ENCODE results near the gene RAI1.
A peak's percentile ranks its signal among the peaks of the same experiment; 100 is the strongest.

Gene RAI1

GRCh38 chr17:17692353-17693252, 11.3 kb downstream of the RAI1 start:
- H3K4me3 ChIP-seq (ENCODE audit: low read length) = peak overlapping the region; percentile 75
- H2AFZ ChIP-seq (ENCODE audit: low read depth, low read length) = no peak overlapping the region
- no peaks in the 10 kb centered on the region for H3K27me3 ChIP-seq (ENCODE audit: insufficient read depth, low read length)
- H3K4me1 ChIP-seq (ENCODE audit: insufficient read depth, low read length) = peaks cover 61% of the 10 kb centered on the region
- no peaks in the 10 kb centered on the region for H3K9me3 ChIP-seq (ENCODE audit: low read length)
- H3K36me3 ChIP-seq (ENCODE audit: insufficient read depth, low read length) = no peaks in the 10 kb centered on the region

GRCh38 chr17:17693253-17694168, 12.3 kb downstream of the RAI1 start:
- no peaks in the 10 kb centered on the region for H3K9me3 ChIP-seq (ENCODE audit: low read length)
- no peaks in the 10 kb centered on the region for H3K36me3 ChIP-seq (ENCODE audit: insufficient read depth, low read length)
- H3K27me3 ChIP-seq (ENCODE audit: insufficient read depth, low read length) = no peaks in the 10 kb centered on the region
- no peak overlapping the region for H2AFZ ChIP-seq (ENCODE audit: low read depth, low read length)
- peaks cover 70% of the 10 kb centered on the region for H3K4me1 ChIP-seq (ENCODE audit: insufficient read depth, low read length)
- peak overlapping the region; percentile 75 for H3K4me3 ChIP-seq (ENCODE audit: low read length)

- Histone ChIP-seq H3K4me1 (ENCODE audit: insufficient read depth, low read length) (peaks cover 76% of the 10 kb centered on the region), H3K36me3 (ENCODE audit: insufficient read depth, low read length) (no peaks in the 10 kb centered on the region), H3K27me3 (ENCODE audit: insufficient read depth, low read length) (no peaks in the 10 kb centered on the region), H3K4me3 (ENCODE audit: low read length) (peak overlapping the region; percentile 75), H2AFZ (ENCODE audit: low read depth, low read length) (no peak overlapping the region), H3K9me3 (ENCODE audit: low read length) (no peaks in the 10 kb centered on the region)
Observed at GRCh38 chr17:17694169-17695081, 13.2 kb downstream of the RAI1 start.

- no peaks in the 10 kb centered on the region for H3K36me3 ChIP-seq (ENCODE audit: insufficient read depth, low read length)
- H3K4me1 ChIP-seq (ENCODE audit: insufficient read depth, low read length) = peaks cover 81% of the 10 kb centered on the region
- no peak overlapping the region for H2AFZ ChIP-seq (ENCODE audit: low read depth, low read length)
- H3K9me3 ChIP-seq (ENCODE audit: low read length) = no peaks in the 10 kb centered on the region
- no peaks in the 10 kb centered on the region for H3K27me3 ChIP-seq (ENCODE audit: insufficient read depth, low read length)
- no peak overlapping the region for H3K4me3 ChIP-seq (ENCODE audit: low read length)
Observed at GRCh38 chr17:17696085-17696484, 14.8 kb downstream of the RAI1 start.

- Histone ChIP-seq H3K27me3 (ENCODE audit: insufficient read depth, low read length) (no peaks in the 10 kb centered on the region), H3K4me1 (ENCODE audit: insufficient read depth, low read length) (peaks cover 73% of the 10 kb centered on the region), H2AFZ (ENCODE audit: low read depth, low read length) (no peak overlapping the region), H3K36me3 (ENCODE audit: insufficient read depth, low read length) (no peaks in the 10 kb centered on the region), H3K9me3 (ENCODE audit: low read length) (no peaks in the 10 kb centered on the region), H3K4me3 (ENCODE audit: low read length) (no peak overlapping the region)
Observed at GRCh38 chr17:17696882-17697633, 15.8 kb downstream of the RAI1 start.

- no peaks in the 10 kb centered on the region for H3K27me3 ChIP-seq (ENCODE audit: insufficient read depth, low read length)
- no peaks in the 10 kb centered on the region for H3K9me3 ChIP-seq (ENCODE audit: low read length)
- no peak overlapping the region for H2AFZ ChIP-seq (ENCODE audit: low read depth, low read length)
- peaks cover 5% of the 10 kb centered on the region for H3K36me3 ChIP-seq (ENCODE audit: insufficient read depth, low read length)
- no peak overlapping the region for H3K4me3 ChIP-seq (ENCODE audit: low read length)
- peaks cover 64% of the 10 kb centered on the region for H3K4me1 ChIP-seq (ENCODE audit: insufficient read depth, low read length)
Observed at GRCh38 chr17:17698371-17698770, 17.1 kb downstream of the RAI1 start.

- Histone ChIP-seq H3K4me3 (ENCODE audit: low read length) (no peak overlapping the region), H3K4me1 (ENCODE audit: insufficient read depth, low read length) (peaks cover 59% of the 10 kb centered on the region), H3K36me3 (ENCODE audit: insufficient read depth, low read length) (peaks cover 6% of the 10 kb centered on the region), H2AFZ (ENCODE audit: low read depth, low read length) (no peak overlapping the region), H3K27me3 (ENCODE audit: insufficient read depth, low read length) (no peaks in the 10 kb centered on the region), H3K9me3 (ENCODE audit: low read length) (no peaks in the 10 kb centered on the region)
Observed at GRCh38 chr17:17698869-17699351, 17.7 kb downstream of the RAI1 start.

GRCh38 chr17:17699491-17699890, 18.2 kb downstream of the RAI1 start:
- no peaks in the 10 kb centered on the region for H3K9me3 ChIP-seq (ENCODE audit: low read length)
- H3K36me3 ChIP-seq (ENCODE audit: insufficient read depth, low read length) = peaks cover 8% of the 10 kb centered on the region
- H3K4me1 ChIP-seq (ENCODE audit: insufficient read depth, low read length) = peaks cover 56% of the 10 kb centered on the region
- no peaks in the 10 kb centered on the region for H3K27me3 ChIP-seq (ENCODE audit: insufficient read depth, low read length)
- no peak overlapping the region for H2AFZ ChIP-seq (ENCODE audit: low read depth, low read length)
- H3K4me3 ChIP-seq (ENCODE audit: low read length) = no peak overlapping the region

- Histone ChIP-seq H3K36me3 (ENCODE audit: insufficient read depth, low read length) (peaks cover 13% of the 10 kb centered on the region), H3K27me3 (ENCODE audit: insufficient read depth, low read length) (no peaks in the 10 kb centered on the region), H3K4me3 (ENCODE audit: low read length) (no peak overlapping the region), H3K9me3 (ENCODE audit: low read length) (no peaks in the 10 kb centered on the region), H3K4me1 (ENCODE audit: insufficient read depth, low read length) (peaks cover 50% of the 10 kb centered on the region), H2AFZ (ENCODE audit: low read depth, low read length) (no peak overlapping the region)
Observed at GRCh38 chr17:17700251-17700969, 19.2 kb downstream of the RAI1 start.

GRCh38 chr17:17701112-17701511, 19.9 kb downstream of the RAI1 start:
- H3K4me3 ChIP-seq (ENCODE audit: low read length) = no peak overlapping the region

GRCh38 chr17:17701658-17702057, 20.4 kb downstream of the RAI1 start:
- H3K4me1 ChIP-seq (ENCODE audit: insufficient read depth, low read length) = peaks cover 38% of the 10 kb centered on the region
- H3K27me3 ChIP-seq (ENCODE audit: insufficient read depth, low read length) = no peaks in the 10 kb centered on the region
- H3K36me3 ChIP-seq (ENCODE audit: insufficient read depth, low read length) = peaks cover 13% of the 10 kb centered on the region
- no peak overlapping the region for H3K4me3 ChIP-seq (ENCODE audit: low read length)
- no peaks in the 10 kb centered on the region for H3K9me3 ChIP-seq (ENCODE audit: low read length)
- H2AFZ ChIP-seq (ENCODE audit: low read depth, low read length) = no peak overlapping the region

More at GRCh38 chr17:17701112-17701511, 19.9 kb downstream of the RAI1 start:
- Histone ChIP-seq H3K27me3 (ENCODE audit: insufficient read depth, low read length) (no peaks in the 10 kb centered on the region), H3K9me3 (ENCODE audit: low read length) (no peaks in the 10 kb centered on the region), H3K4me1 (ENCODE audit: insufficient read depth, low read length) (peaks cover 43% of the 10 kb centered on the region), H3K36me3 (ENCODE audit: insufficient read depth, low read length) (peaks cover 13% of the 10 kb centered on the region), H2AFZ (ENCODE audit: low read depth, low read length) (no peak overlapping the region)

All from neuron (in vitro differentiated cells).